ENCODE results near the gene PRKCB. TPM values are rescaled to one million over a fixed set of nuclear protein-coding genes. Genes with fewer than 3 reads are reported as not detected.

Gene PRKCB
- total RNA-seq, 1 experiment from 2014 or later: not detected

DNA sequence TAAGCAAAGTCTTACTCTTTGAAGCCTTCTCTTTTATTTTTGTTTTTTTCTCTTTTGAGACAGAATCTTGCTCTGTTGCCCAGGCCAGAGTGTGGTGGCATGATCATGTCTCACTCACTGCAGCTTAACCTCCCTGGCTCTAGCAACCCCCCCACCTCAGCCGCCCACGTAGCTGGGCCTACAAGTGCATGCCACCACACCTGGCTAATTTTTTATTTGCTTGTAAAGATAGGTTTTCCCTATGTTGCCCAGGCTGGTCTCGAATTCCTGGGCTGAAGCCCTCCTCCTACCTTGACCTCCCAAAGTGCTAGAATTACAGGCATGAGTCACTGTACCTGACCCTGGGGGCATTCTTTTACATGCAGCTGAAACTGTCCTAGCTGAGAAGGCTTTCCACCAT is 154.7 kb downstream of the PRKCB start:
- CTCF ChIA-PET: interaction anchor here (1.0 kb wide), 1 partner anchor 20 kb away, joined by 4 read pairs; no protein-coding TSS in a partner anchor
- no peak overlapping the region for H3K27ac Mint-ChIP-seq (ENCODE audit: unreplicated experiment)
- no peak for DNase-seq
- no peaks in the 10 kb centered on the region for H3K36me3 Mint-ChIP-seq (ENCODE audit: insufficient read depth, unreplicated experiment)
- no peaks in the 10 kb centered on the region for H3K9me3 Mint-ChIP-seq (ENCODE audit: low read depth, unreplicated experiment)
- H3K4me1 Mint-ChIP-seq (ENCODE audit: low read depth, unreplicated experiment): no peaks in the 10 kb centered on the region
- H3K27me3 Mint-ChIP-seq (ENCODE audit: unreplicated experiment): peaks cover 77% of the 10 kb centered on the region
- TF ChIP-seq, protein P1, sequence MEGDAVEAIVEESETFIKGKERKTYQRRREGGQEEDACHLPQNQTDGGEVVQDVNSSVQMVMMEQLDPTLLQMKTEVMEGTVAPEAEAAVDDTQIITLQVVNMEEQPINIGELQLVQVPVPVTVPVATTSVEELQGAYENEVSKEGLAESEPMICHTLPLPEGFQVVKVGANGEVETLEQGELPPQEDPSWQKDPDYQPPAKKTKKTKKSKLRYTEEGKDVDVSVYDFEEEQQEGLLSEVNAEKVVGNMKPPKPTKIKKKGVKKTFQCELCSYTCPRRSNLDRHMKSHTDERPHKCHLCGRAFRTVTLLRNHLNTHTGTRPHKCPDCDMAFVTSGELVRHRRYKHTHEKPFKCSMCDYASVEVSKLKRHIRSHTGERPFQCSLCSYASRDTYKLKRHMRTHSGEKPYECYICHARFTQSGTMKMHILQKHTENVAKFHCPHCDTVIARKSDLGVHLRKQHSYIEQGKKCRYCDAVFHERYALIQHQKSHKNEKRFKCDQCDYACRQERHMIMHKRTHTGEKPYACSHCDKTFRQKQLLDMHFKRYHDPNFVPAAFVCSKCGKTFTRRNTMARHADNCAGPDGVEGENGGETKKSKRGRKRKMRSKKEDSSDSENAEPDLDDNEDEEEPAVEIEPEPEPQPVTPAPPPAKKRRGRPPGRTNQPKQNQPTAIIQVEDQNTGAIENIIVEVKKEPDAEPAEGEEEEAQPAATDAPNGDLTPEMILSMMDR (IDR thresholded peaks at IDR 0.05; ENCODE audit: unreplicated experiment): no peak
- no peak overlapping the region for H3K4me3 Mint-ChIP-seq (ENCODE audit: low read depth, unreplicated experiment)
- BruUV-seq (replicated peaks): no TSS peak
- intact Hi-C loops (cut with micrococcal nuclease; ENCODE audit: unreplicated experiment): no loop called here

DNA sequence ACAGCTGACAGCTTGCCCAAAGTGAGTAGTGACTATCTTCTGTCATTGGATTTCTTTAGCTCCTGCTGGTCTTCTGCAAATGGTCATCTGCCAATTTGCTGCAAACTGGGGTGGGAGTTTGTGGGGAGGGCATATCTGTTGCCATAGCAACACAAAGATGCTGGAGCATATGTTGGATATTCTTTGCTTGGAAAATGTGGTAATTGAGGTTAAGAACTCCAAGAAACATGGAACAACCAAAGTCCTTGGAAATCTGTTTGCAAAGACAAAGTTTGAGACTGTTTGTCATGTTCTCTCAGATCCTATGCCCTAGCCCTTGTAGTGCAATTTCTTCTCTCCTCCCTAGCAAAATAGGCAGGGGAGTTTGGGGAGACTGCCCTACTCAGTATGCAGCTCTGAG is 155.3 kb downstream of the PRKCB start:
- CTCF ChIA-PET: interaction anchor here (0.6 kb wide), 1 partner anchor 120 kb away, joined by 8 read pairs; no protein-coding TSS in a partner anchor
- Mint-ChIP-seq H3K27me3 (ENCODE audit: unreplicated experiment) (peaks cover 83% of the 10 kb centered on the region), H3K4me3 (ENCODE audit: low read depth, unreplicated experiment) (no peak overlapping the region), H3K4me1 (ENCODE audit: low read depth, unreplicated experiment) (no peaks in the 10 kb centered on the region), H3K36me3 (ENCODE audit: insufficient read depth, unreplicated experiment) (no peaks in the 10 kb centered on the region), H3K9me3 (ENCODE audit: low read depth, unreplicated experiment) (no peaks in the 10 kb centered on the region), H3K27ac (ENCODE audit: unreplicated experiment) (no peak overlapping the region)
- BruUV-seq (replicated peaks): no TSS peak
- TF ChIP-seq, protein P1 (IDR thresholded peaks at IDR 0.05; ENCODE audit: unreplicated experiment): no peak
- DNase-seq: no peak
- intact Hi-C loops (cut with micrococcal nuclease; ENCODE audit: unreplicated experiment): no loop called here

DNA sequence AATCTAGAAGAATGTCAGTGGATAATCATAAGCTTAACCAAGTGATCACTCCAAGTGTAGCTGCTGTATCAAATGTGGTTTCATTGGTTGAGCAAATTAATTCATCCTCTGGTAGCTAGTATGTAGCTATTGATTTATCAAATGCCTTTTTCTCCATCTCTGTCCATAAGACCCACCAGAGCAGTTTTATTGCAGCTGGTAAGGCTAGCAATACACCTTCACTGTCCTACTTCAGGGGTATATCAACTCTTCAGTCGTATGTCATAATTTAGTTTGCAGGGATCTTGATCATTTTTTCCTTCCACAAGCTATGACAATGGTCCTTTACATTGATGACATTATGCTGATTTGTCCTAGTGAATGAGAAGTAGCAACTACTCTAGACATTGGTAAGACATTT is 158.8 kb downstream of the PRKCB start:
- Mint-ChIP-seq H3K4me3 (ENCODE audit: low read depth, unreplicated experiment) (no peak overlapping the region), H3K9me3 (ENCODE audit: low read depth, unreplicated experiment) (no peaks in the 10 kb centered on the region), H3K27ac (ENCODE audit: unreplicated experiment) (no peak overlapping the region), H3K4me1 (ENCODE audit: low read depth, unreplicated experiment) (no peaks in the 10 kb centered on the region), H3K36me3 (ENCODE audit: insufficient read depth, unreplicated experiment) (no peaks in the 10 kb centered on the region), H3K27me3 (ENCODE audit: unreplicated experiment) (peaks cover 93% of the 10 kb centered on the region)
- BruUV-seq (replicated peaks): no TSS peak
- CTCF ChIA-PET: no interaction called here
- intact Hi-C loops (cut with micrococcal nuclease; ENCODE audit: unreplicated experiment): no loop called here
- DNase-seq: no peak
- TF ChIP-seq, protein P1 (IDR thresholded peaks at IDR 0.05; ENCODE audit: unreplicated experiment): no peak

DNA sequence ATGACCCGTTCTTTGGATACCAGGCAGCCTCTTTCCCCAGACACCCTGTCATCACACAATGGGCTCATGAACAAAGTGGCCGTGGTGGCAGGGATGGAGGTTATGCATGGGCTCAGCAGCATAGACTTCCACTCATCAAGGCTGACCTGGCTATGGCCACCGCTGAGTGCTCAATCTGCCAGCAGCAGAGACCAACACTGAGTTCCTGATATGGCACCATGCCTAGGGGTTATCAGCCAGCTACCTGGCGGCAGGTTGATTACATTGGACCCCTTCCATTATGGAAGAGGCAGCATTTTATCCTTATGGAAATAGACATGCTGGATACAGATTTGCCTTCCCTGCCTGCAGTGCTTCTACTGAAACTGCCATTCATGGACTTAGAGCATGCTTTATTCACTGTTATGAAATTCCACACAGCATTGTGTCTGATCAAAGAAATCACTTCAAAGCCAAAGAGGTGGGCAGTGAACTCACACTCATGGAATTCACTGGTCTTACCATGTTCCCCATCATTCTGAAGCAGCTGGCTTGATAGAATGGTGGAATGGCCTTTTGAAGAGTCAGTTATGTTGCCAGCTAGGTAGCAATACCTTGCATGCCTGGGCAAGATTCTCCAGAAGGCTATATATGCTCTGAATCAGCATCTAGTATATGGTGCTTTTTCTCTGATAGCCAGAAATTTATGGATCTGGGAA is 160.6 kb downstream of the PRKCB start:
- no peaks in the 10 kb centered on the region for H3K36me3 Mint-ChIP-seq (ENCODE audit: insufficient read depth, unreplicated experiment)
- H3K9me3 Mint-ChIP-seq (ENCODE audit: low read depth, unreplicated experiment): no peaks in the 10 kb centered on the region
- BruUV-seq (replicated peaks): no TSS peak
- H3K4me3 Mint-ChIP-seq (ENCODE audit: low read depth, unreplicated experiment): no peak overlapping the region
- H3K4me1 Mint-ChIP-seq (ENCODE audit: low read depth, unreplicated experiment): no peaks in the 10 kb centered on the region
- DNase-seq: no peak
- H3K27ac Mint-ChIP-seq (ENCODE audit: unreplicated experiment): no peak overlapping the region
- H3K27me3 Mint-ChIP-seq (ENCODE audit: unreplicated experiment): peaks cover 76% of the 10 kb centered on the region
- TF ChIP-seq, protein P1 (IDR thresholded peaks at IDR 0.05; ENCODE audit: unreplicated experiment): no peak
- intact Hi-C loops (cut with micrococcal nuclease; ENCODE audit: unreplicated experiment): no loop called here
- CTCF ChIA-PET: no interaction called here
